Prostate gland (tissue), 2 donors: ENCODE results near the gene ZDHHC19. TPM values are rescaled to one million over a fixed set of nuclear protein-coding genes. Genes with fewer than 3 reads are reported as not detected.

Experiments used
- DNase-seq: peaks from one replicate; pipeline ENCODE4 v3.0.0-alpha.2; 2019; ENCODE audit warnings: low spot score
- H3K27ac ChIP-seq, 2 donors: fragments of 200-600 bp; sonication (generic); 2 replicates each; pipeline ENCODE4 v1.5.1; 2017 to 2019
- H3K27me3 ChIP-seq: fragments of 200-600 bp; sonication (generic); replicated peaks from 2 replicates; pipeline ENCODE4 v1.5.1; 2019; ENCODE audit not compliant: insufficient read depth
- H3K36me3 ChIP-seq, 2 donors: fragments of 200-600 bp; sonication (generic); 1 replicate in 1 of 2; 2 replicates in 1 of 2; pipeline versions ENCODE4 v1.5.1 to v1.8.1; 2017 to 2019
- H3K4me1 ChIP-seq: fragments of 200-600 bp; sonication (generic); replicated peaks from 2 replicates; pipeline ENCODE4 v1.5.1; 2019
- H3K4me3 ChIP-seq, 2 donors: fragments of 200-600 bp; sonication (generic); 2 replicates each; pipeline ENCODE4 v1.5.1; 2017 to 2019
- H3K9me3 ChIP-seq: fragments of 200-600 bp; sonication (generic); 2 replicates; pipeline ENCODE4 v1.5.1; 2017
- CTCF ChIP-seq, 4 experiments: fragments of 200-600 bp in 2 of 4; fragments of 450-650 bp in 2 of 4; sonication (generic) in 2 of 4; IDR thresholded peaks; 1 replicate in 3 of 4; 2 replicates in 1 of 4; pipeline ENCODE4 v1.5.1; 2016 to 2019; ENCODE audit warnings: antibody characterized with exemption in 4 of 4, mild to moderate bottlenecking in 2 of 4, moderate library complexity in 2 of 4
- POLR2A ChIP-seq: fragments of 450-650 bp; IDR thresholded peaks from one replicate; pipeline ENCODE4 v1.6.1; 2016; ENCODE audit warnings: antibody characterized with exemption, mild to moderate bottlenecking
- POLR2AphosphoS5 ChIP-seq: sonication (generic); formaldehyde crosslinking; IDR thresholded peaks from one replicate; pipeline ENCODE4 v1.6.1; 2017; ENCODE audit warnings: antibody characterized with exemption
- WGBS: methylation state at CpG from one replicate; pipeline ENCODE4 v1.1.5; 2018; 5-methylcytosine and 5-hydroxymethylcytosine counted together
- intact Hi-C: fragments of 100-400 bp; cut with DNase I; formaldehyde crosslinking; loops from one replicate; pipeline ENCODE4 v1.14.2; 2022
- total RNA-seq, 2 donors: library from RNA; depleted of rRNA; stranded (reverse); fragments of >200 nt; gene quantifications; one replicate each; pipeline ENCODE4 v1.1.0, GENCODE V29; 2016

Gene ZDHHC19
- total RNA-seq, 2 donors from 2014 or later, result 3.9 TPM; not detected in 1

- 52% methylated on average over 14 of the region's 14 CpGs for WGBS
- Histone ChIP-seq H3K27ac (peak overlapping the region; percentile 14 to 48), H3K4me3 (no peak overlapping the region), H3K27me3 (no peaks in the 10 kb centered on the region), H3K4me1 (no peaks in the 10 kb centered on the region), H3K9me3 (no peaks in the 10 kb centered on the region), H3K36me3 (no peaks in the 10 kb centered on the region)
- TF ChIP-seq POLR2A (no peak), CTCF (IDR thresholded peaks at IDR 0.05) (peak in 2 of 4 experiments; percentile 15 to 17), POLR2AphosphoS5 (peak; percentile 48)
- intact Hi-C loops, result no loop called here
- peak; percentile 39 for DNase-seq
Observed at GRCh38 chr3:196192524-196193051, 18.6 kb downstream of the ZDHHC19 start.

GRCh38 chr3:196192036-196192523 is 19.1 kb downstream of the ZDHHC19 start:
- H3K4me3 ChIP-seq, result no peak overlapping the region
- no peaks in the 10 kb centered on the region for H3K4me1 ChIP-seq
- H3K36me3 ChIP-seq, result no peaks in the 10 kb centered on the region
- intact Hi-C loops, result no loop called here
- WGBS, result 82% methylated on average over 11 of the region's 11 CpGs
- no peaks in the 10 kb centered on the region for H3K27me3 ChIP-seq
- H3K27ac ChIP-seq, result peak overlapping the region; percentile 14 to 48
- no peaks in the 10 kb centered on the region for H3K9me3 ChIP-seq
- no peak for DNase-seq
- no peak for TF ChIP-seq POLR2AphosphoS5
- no peak for TF ChIP-seq CTCF (IDR thresholded peaks at IDR 0.05)
- no peak for TF ChIP-seq POLR2A

- Histone ChIP-seq H3K4me1 (no peaks in the 10 kb centered on the region), H3K9me3 (no peaks in the 10 kb centered on the region), H3K36me3 (no peaks in the 10 kb centered on the region), H3K4me3 (no peak overlapping the region), H3K27ac (no peak overlapping the region), H3K27me3 (no peaks in the 10 kb centered on the region)
- 86% methylated on average over 16 of the region's 16 CpGs for WGBS
- intact Hi-C loops, result no loop called here
- TF ChIP-seq CTCF (IDR thresholded peaks at IDR 0.05) (no peak), POLR2AphosphoS5 (no peak), POLR2A (no peak)
- no peak for DNase-seq
Observed at GRCh38 chr3:196189566-196190347, 21.4 kb downstream of the ZDHHC19 start.

GRCh38 chr3:196186651-196187573 is 24.3 kb downstream of the ZDHHC19 start:
- 48% methylated on average over 31 of the region's 31 CpGs for WGBS
- intact Hi-C loops, result no loop called here
- Histone ChIP-seq H3K4me1 (no peaks in the 10 kb centered on the region), H3K27me3 (no peaks in the 10 kb centered on the region), H3K27ac (no peak overlapping the region), H3K9me3 (no peaks in the 10 kb centered on the region), H3K4me3 (no peak overlapping the region), H3K36me3 (no peaks in the 10 kb centered on the region)
- no peak for DNase-seq
- no peak for TF ChIP-seq POLR2AphosphoS5
- TF ChIP-seq POLR2A, result no peak
- no peak for TF ChIP-seq CTCF (IDR thresholded peaks at IDR 0.05)
